Osteoblast (primary cell): ENCODE measurements around the gene HTRA3. TPM values are rescaled to one million over a fixed set of nuclear protein-coding genes. Genes with fewer than 3 reads are reported as not detected.
A peak's percentile ranks its signal among the peaks of the same experiment; 100 is the strongest.

Experiments
- DNase-seq: peaks from one replicate; pipeline ENCODE4 v3.0.0; 2011; ENCODE audit warnings: low spot score, mixed read lengths; ENCODE audit not compliant: insufficient read length; ENCODE audit errors: missing footprints
- H2AFZ ChIP-seq: 2 replicates; pipeline ENCODE4 v1.6.0; 2011; ENCODE audit warnings: mild to moderate bottlenecking, low read length
- H3K27ac ChIP-seq: 2 replicates; pipeline ENCODE4 v1.5.1; 2011; ENCODE audit warnings: mild to moderate bottlenecking, low read depth, low read length, moderate library complexity
- H3K27me3 ChIP-seq: 2 replicates; pipeline ENCODE4 v1.6.0; 2012; ENCODE audit warnings: mild to moderate bottlenecking, control low read depth, inconsistent platforms, low read length, moderate library complexity; ENCODE audit not compliant: insufficient read depth
- H3K36me3 ChIP-seq: 2 replicates; pipeline ENCODE4 v1.5.1; 2011; ENCODE audit warnings: mild to moderate bottlenecking, low read length, control low read depth, moderate library complexity; ENCODE audit not compliant: insufficient read depth
- H3K4me1 ChIP-seq: 2 replicates; pipeline ENCODE4 v1.5.1; 2011; ENCODE audit warnings: mild to moderate bottlenecking, low read length, control low read depth, moderate library complexity; ENCODE audit not compliant: insufficient read depth
- H3K4me2 ChIP-seq: 2 replicates; pipeline ENCODE4 v1.6.0; 2011; ENCODE audit warnings: mild to moderate bottlenecking, low read length; ENCODE audit not compliant: insufficient read depth
- H3K4me3 ChIP-seq: fragments of 200-600 bp; sonication (generic); 3 replicates; pipeline ENCODE4 v1.5.1; 2012; ENCODE audit warnings: mild to moderate bottlenecking, low read length, inconsistent platforms; ENCODE audit not compliant: insufficient read depth
- H3K79me2 ChIP-seq: 2 replicates; pipeline ENCODE4 v1.6.0; 2012; ENCODE audit warnings: mild to moderate bottlenecking, low read length, control low read depth, inconsistent platforms; ENCODE audit not compliant: insufficient read depth
- H3K9me3 ChIP-seq: 2 replicates; pipeline ENCODE4 v1.5.1; 2011; ENCODE audit warnings: low read depth, low read length, control low read depth
- H4K20me1 ChIP-seq: 2 replicates; pipeline ENCODE4 v1.6.0; 2012; ENCODE audit warnings: mild to moderate bottlenecking, low read length, control low read depth; ENCODE audit not compliant: insufficient read depth
- total RNA-seq: library from RNA; depleted of rRNA; stranded (reverse); fragments of >200 nt; gene quantifications from 2 replicates; pipeline ENCODE4 v1.2.3, GENCODE V29; 2012
- TF ChIP-seq, protein P1 (sequence below): IDR thresholded peaks from 2 replicates; pipeline ENCODE4 v1.5.1; 2011; ENCODE audit warnings: mild to moderate bottlenecking, low read depth, low read length, moderate library complexity; ENCODE audit errors: extremely low read depth

HTRA3 gene
- total RNA-seq, 1 donor = 4.0 TPM

DNA sequence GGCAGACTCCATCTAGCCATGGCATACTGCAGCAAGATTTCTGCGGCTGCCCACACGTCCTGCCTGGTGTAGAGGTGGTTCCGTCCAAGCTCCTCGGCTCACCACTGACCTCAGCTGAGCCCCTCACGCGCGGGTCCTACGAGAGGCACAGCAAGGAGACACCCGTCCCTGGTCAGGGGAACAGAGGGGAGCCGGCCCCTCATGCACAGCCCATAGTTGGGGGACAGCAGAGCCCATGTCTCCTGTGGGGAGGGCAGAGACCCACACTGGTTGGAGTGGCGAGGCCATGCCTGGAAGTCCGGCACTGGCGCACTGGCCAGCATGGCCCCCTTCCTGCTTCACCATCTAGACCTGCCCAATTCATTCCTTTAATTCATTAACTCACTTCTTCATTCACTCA is 80.8 kb downstream of the HTRA3 start:
- Histone ChIP-seq H3K27ac (no peak overlapping the region), H3K9me3 (no peaks in the 10 kb centered on the region), H3K79me2 (no peaks in the 10 kb centered on the region), H3K4me1 (peaks cover 3% of the 10 kb centered on the region), H4K20me1 (no peaks in the 10 kb centered on the region), H2AFZ (no peak overlapping the region), H3K4me2 (no peak overlapping the region), H3K36me3 (no peaks in the 10 kb centered on the region), H3K27me3 (peaks cover 12% of the 10 kb centered on the region), H3K4me3 (no peak overlapping the region)
- TF ChIP-seq, protein P1, sequence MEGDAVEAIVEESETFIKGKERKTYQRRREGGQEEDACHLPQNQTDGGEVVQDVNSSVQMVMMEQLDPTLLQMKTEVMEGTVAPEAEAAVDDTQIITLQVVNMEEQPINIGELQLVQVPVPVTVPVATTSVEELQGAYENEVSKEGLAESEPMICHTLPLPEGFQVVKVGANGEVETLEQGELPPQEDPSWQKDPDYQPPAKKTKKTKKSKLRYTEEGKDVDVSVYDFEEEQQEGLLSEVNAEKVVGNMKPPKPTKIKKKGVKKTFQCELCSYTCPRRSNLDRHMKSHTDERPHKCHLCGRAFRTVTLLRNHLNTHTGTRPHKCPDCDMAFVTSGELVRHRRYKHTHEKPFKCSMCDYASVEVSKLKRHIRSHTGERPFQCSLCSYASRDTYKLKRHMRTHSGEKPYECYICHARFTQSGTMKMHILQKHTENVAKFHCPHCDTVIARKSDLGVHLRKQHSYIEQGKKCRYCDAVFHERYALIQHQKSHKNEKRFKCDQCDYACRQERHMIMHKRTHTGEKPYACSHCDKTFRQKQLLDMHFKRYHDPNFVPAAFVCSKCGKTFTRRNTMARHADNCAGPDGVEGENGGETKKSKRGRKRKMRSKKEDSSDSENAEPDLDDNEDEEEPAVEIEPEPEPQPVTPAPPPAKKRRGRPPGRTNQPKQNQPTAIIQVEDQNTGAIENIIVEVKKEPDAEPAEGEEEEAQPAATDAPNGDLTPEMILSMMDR = no peak
- peak; percentile 15 for DNase-seq

DNA sequence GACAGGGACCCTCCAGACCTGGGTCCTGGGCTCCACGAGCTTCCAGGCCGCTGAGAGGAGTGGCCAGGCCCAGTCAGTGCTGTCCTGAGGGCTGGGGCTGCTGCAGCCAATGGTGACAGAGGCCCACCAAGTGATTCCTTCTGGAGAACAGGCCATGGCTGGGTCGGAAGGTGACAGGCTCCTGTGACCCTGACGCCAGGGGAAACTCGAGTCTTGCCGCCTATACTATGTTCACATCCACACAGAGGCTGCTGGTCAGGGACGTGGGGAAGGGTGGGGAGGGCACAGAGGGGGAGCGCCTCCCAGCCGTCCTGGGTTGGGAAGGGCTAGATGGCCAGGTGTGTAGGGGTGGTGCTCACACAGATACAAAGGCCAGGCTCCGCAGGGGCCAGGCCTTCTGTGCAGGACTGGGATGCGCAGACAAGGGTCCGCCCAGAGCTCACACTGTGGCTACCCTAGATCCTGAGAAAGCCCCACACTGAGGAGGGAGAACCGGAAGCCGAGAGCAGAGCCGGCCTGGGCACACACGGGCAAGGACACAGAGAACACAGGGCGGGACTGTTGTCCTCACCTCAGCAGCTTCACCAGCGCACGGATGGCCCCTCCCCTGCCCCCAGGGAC is 81.4 kb downstream of the HTRA3 start:
- H3K79me2 ChIP-seq = no peaks in the 10 kb centered on the region
- peaks cover 3% of the 10 kb centered on the region for H3K4me1 ChIP-seq
- no peak overlapping the region for H3K4me2 ChIP-seq
- TF ChIP-seq, protein P1 = no peak
- no peak overlapping the region for H3K27ac ChIP-seq
- no peaks in the 10 kb centered on the region for H3K9me3 ChIP-seq
- peak; percentile 88 for DNase-seq
- H3K36me3 ChIP-seq = no peaks in the 10 kb centered on the region
- H3K4me3 ChIP-seq = no peak overlapping the region
- H3K27me3 ChIP-seq = peaks cover 12% of the 10 kb centered on the region
- H2AFZ ChIP-seq = no peak overlapping the region
- H4K20me1 ChIP-seq = no peaks in the 10 kb centered on the region

DNA sequence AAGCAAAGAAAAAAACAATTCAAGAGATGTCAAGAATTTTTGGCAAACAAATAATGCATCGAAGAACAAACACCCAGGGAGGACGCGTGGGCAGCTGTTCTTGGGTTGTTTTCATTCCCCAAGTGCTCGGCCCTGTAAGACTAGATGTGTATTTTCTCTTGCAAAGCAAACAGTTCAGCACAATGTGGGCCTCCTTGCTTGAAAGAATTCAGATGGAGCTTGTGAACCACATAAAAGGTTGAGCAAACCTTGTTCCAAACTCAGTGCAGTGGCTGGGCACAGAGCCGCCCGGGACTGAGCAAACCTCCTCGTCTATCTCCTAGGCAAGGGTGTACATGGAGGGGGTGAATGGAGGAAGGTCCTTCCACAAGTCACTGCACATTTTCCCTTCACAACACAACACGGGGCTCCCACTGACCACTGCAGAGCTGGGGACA is 82.4 kb downstream of the HTRA3 start:
- H3K9me3 ChIP-seq = no peaks in the 10 kb centered on the region
- DNase-seq = peak; percentile 83
- H4K20me1 ChIP-seq = no peaks in the 10 kb centered on the region
- no peak overlapping the region for H3K4me3 ChIP-seq
- H3K27ac ChIP-seq = no peak overlapping the region
- TF ChIP-seq, protein P1 = no peak
- peaks cover 21% of the 10 kb centered on the region for H3K27me3 ChIP-seq
- H3K4me1 ChIP-seq = peaks cover 3% of the 10 kb centered on the region
- H3K4me2 ChIP-seq = no peak overlapping the region
- no peak overlapping the region for H2AFZ ChIP-seq
- H3K36me3 ChIP-seq = no peaks in the 10 kb centered on the region
- H3K79me2 ChIP-seq = no peaks in the 10 kb centered on the region

DNA sequence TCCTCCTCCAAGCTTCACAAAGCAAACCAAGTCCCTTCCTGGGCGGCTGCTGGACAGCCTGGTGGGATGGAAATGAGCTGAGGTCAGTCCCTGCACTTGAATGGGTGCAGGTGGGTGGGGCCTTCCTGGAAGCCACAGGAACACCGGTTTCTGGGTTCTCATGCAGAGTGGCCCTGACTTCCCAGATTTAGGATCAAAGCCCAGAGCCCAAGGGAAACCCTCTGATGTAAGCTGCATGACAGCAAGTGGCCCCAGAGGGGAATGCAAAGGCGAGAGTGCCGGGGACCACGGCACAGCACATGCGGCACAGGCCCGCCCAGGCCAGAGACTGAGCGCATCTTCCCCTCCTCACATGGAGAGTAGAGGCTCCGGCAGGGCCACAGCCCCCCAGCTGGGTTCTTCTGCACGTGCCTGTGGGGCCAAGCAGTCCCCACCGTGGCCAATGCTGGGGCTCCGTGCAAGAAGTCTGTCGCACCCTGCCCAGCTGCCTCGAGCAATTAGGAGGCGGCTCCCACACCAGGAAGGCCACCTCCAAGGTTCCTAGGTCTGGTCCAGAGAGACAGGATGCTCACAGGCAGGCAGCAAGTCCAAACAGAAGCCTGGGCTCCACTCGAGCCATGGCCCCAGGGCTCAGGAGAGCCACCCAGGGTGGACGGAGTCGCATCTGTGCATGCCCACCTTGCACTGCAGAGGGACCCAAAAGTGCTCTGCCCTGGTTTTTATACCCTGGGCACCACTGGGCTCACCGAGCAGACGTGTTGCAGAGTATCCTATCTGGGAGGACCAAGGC is 83.0 kb downstream of the HTRA3 start:
- Histone ChIP-seq H3K4me3 (no peak overlapping the region), H3K27ac (no peak overlapping the region), H2AFZ (no peak overlapping the region), H3K79me2 (no peaks in the 10 kb centered on the region), H3K4me2 (no peak overlapping the region), H3K27me3 (peaks cover 20% of the 10 kb centered on the region), H3K4me1 (peaks cover 3% of the 10 kb centered on the region), H3K36me3 (no peaks in the 10 kb centered on the region), H3K9me3 (no peaks in the 10 kb centered on the region), H4K20me1 (no peaks in the 10 kb centered on the region)
- DNase-seq = peak; percentile 58
- TF ChIP-seq, protein P1 = no peak
